SU-DHL-6 (cell line): ENCODE measurements around the gene MRPL54.
"Not testable (repeated sequence)": the region's sequence is repeated elsewhere in the genome, so short reads cannot be mapped to it uniquely, and the experiment has no call there.

ENCODE experiments used
- H2AFZ ChIP-seq: fragments of 200-600 bp; sonication (generic); 2 replicates; pipeline ENCODE4 v1.6.1; 2014; ENCODE audit warnings: low read depth, mild to moderate bottlenecking, moderate library complexity, mixed read lengths, antibody characterized with exemption, low read length; ENCODE audit not compliant: severe bottlenecking
- H3F3A ChIP-seq: fragments of 200-600 bp; shearing (Covaris generic); 2 replicates; pipeline ENCODE4 v1.6.0; 2016; ENCODE audit warnings: antibody characterized with exemption, mild to moderate bottlenecking; ENCODE audit not compliant: insufficient read depth
- H3K27ac ChIP-seq: fragments of 200-600 bp; sonication (generic); 2 replicates; pipeline ENCODE4 v1.5.1; 2016; ENCODE audit warnings: low read depth, mild to moderate bottlenecking, low read length, moderate library complexity, mixed read lengths
- H3K27me3 ChIP-seq: fragments of 200-600 bp; sonication (generic), shearing (Covaris generic); 2 replicates; pipeline ENCODE4 v1.6.0; 2014; ENCODE audit warnings: mild to moderate bottlenecking, low read length
- H3K36me3 ChIP-seq: fragments of 200-600 bp; sonication (generic); 2 replicates; pipeline ENCODE4 v1.6.1; 2014; ENCODE audit warnings: mild to moderate bottlenecking, low read length, mixed read lengths
- H3K4me2 ChIP-seq: fragments of 300-600, 200-600 bp; shearing (Covaris generic), sonication (generic); 2 replicates; pipeline ENCODE4 v1.6.0; 2014; ENCODE audit warnings: low read length, low read depth, mild to moderate bottlenecking; ENCODE audit not compliant: poor library complexity, severe bottlenecking
- H3K4me3 ChIP-seq: fragments of 200-600 bp; sonication (generic); 2 replicates; pipeline ENCODE4 v1.5.1; 2014; ENCODE audit warnings: antibody characterized with exemption, low read length, mild to moderate bottlenecking, mixed read lengths; ENCODE audit not compliant: insufficient read depth, poor library complexity, severe bottlenecking
- H3K79me2 ChIP-seq: fragments of 200-600 bp; sonication (generic); 2 replicates; pipeline ENCODE4 v1.6.1; 2014; ENCODE audit warnings: mild to moderate bottlenecking, low read length, moderate library complexity; ENCODE audit not compliant: insufficient read depth
- H3K9ac ChIP-seq: fragments of 200-600 bp; sonication (generic); 2 replicates; pipeline ENCODE4 v1.7.0; 2014; ENCODE audit warnings: mild to moderate bottlenecking, low read length
- H3K9me2 ChIP-seq: fragments of 200-600 bp; sonication (generic); replicated peaks from 2 replicates; pipeline ENCODE4 v1.6.1; 2014; ENCODE audit warnings: low read length; ENCODE audit not compliant: insufficient read depth
- H3K9me3 ChIP-seq: fragments of 200-600 bp; sonication (generic); 2 replicates; pipeline ENCODE4 v1.6.1; 2014; ENCODE audit warnings: low read length, mixed read lengths; ENCODE audit not compliant: insufficient read depth
- H4K20me1 ChIP-seq: fragments of 200-600 bp; sonication (generic); 2 replicates; pipeline ENCODE4 v1.6.1; 2014; ENCODE audit warnings: low read depth, mild to moderate bottlenecking, antibody characterized with exemption, low read length, moderate library complexity, mixed read lengths
- CTCF ChIP-seq: fragments of 200-600 bp; sonication (generic); IDR thresholded peaks from one replicate; pipeline ENCODE4 v1.5.1; 2017; ENCODE audit warnings: antibody characterized with exemption, mild to moderate bottlenecking, low read length, moderate library complexity; ENCODE audit not compliant: insufficient read depth, poor library complexity, severe bottlenecking
- EZH2phosphoT487 ChIP-seq: fragments of 200-600 bp; sonication (generic), shearing (Covaris generic); conservative IDR thresholded peaks from 2 replicates; pipeline ENCODE4 v1.6.1; 2018; ENCODE audit warnings: mild to moderate bottlenecking, antibody characterized with exemption, low read length, moderate library complexity, mixed read lengths

The MRPL54 gene

GRCh38 chr19:3813473-3814392, 51.3 kb downstream of the MRPL54 start:
- H2AFZ ChIP-seq = no peak overlapping the region
- no peaks in the 10 kb centered on the region for H3F3A ChIP-seq
- H3K9ac ChIP-seq = no peak overlapping the region
- H3K4me2 ChIP-seq = no peak overlapping the region
- no peaks in the 10 kb centered on the region for H3K79me2 ChIP-seq
- no peak overlapping the region for H3K27ac ChIP-seq
- H4K20me1 ChIP-seq = no peaks in the 10 kb centered on the region
- no peaks in the 10 kb centered on the region for H3K9me3 ChIP-seq
- no peaks in the 10 kb centered on the region for H3K27me3 ChIP-seq
- no peaks in the 10 kb centered on the region for H3K36me3 ChIP-seq
- no peak for TF ChIP-seq CTCF
- no peak for TF ChIP-seq EZH2phosphoT487
- no peaks in the 10 kb centered on the region for H3K9me2 ChIP-seq
- no peak overlapping the region for H3K4me3 ChIP-seq

- no peak overlapping the region for H3K9ac ChIP-seq
- no peaks in the 10 kb centered on the region for H3K9me3 ChIP-seq
These were observed 52.2 kb downstream of the MRPL54 start for GRCh38 chr19:3814648-3815047.

GRCh38 chr19:3816148-3816547, 53.7 kb downstream of the MRPL54 start:
- H3K9me2 ChIP-seq, H3K4me3 ChIP-seq, H3F3A ChIP-seq, H3K27me3 ChIP-seq, H3K79me2 ChIP-seq, H3K4me2 ChIP-seq, H3K27ac ChIP-seq, H4K20me1 ChIP-seq, H3K36me3 ChIP-seq, H3K9me3 ChIP-seq, H2AFZ ChIP-seq, H3K9ac ChIP-seq: not testable (repeated sequence)

More at GRCh38 chr19:3814648-3815047, 52.2 kb downstream of the MRPL54 start:
- Histone ChIP-seq H3K36me3 (no peaks in the 10 kb centered on the region), H3K9me2 (no peaks in the 10 kb centered on the region), H3K79me2 (no peaks in the 10 kb centered on the region), H3K4me2 (no peak overlapping the region), H3F3A (no peaks in the 10 kb centered on the region), H3K27ac (no peak overlapping the region), H4K20me1 (no peaks in the 10 kb centered on the region), H3K4me3 (no peak overlapping the region), H3K27me3 (no peaks in the 10 kb centered on the region), H2AFZ (no peak overlapping the region)
- TF ChIP-seq EZH2phosphoT487 (no peak), CTCF (no peak)

- H3K79me2 ChIP-seq = no peaks in the 10 kb centered on the region
- no peaks in the 10 kb centered on the region for H3K9me2 ChIP-seq
- H4K20me1 ChIP-seq = no peaks in the 10 kb centered on the region
- H3K4me3 ChIP-seq = no peak overlapping the region
- no peaks in the 10 kb centered on the region for H3K36me3 ChIP-seq
- TF ChIP-seq EZH2phosphoT487 = no peak
- no peak for TF ChIP-seq CTCF
- no peaks in the 10 kb centered on the region for H3F3A ChIP-seq
- H3K4me2 ChIP-seq = no peak overlapping the region
- no peaks in the 10 kb centered on the region for H3K9me3 ChIP-seq
- H3K9ac ChIP-seq = no peak overlapping the region
- H2AFZ ChIP-seq = no peak overlapping the region
- no peak overlapping the region for H3K27ac ChIP-seq
- no peaks in the 10 kb centered on the region for H3K27me3 ChIP-seq
These were observed 54.2 kb downstream of the MRPL54 start for GRCh38 chr19:3816566-3817218.
